Measurements from ENCODE around the gene ZCCHC8. TPM values are rescaled to one million over a fixed set of nuclear protein-coding genes. Genes with fewer than 3 reads are reported as not detected.
A peak's percentile ranks its signal among the peaks of the same experiment; 100 is the strongest.

ZCCHC8 gene
- 10 to 100 TPM in 2 of 3 donors, 1 to 10 TPM in 1; 9.1 to 13.8 (median 11.3) TPM for polyA plus RNA-seq

DNA sequence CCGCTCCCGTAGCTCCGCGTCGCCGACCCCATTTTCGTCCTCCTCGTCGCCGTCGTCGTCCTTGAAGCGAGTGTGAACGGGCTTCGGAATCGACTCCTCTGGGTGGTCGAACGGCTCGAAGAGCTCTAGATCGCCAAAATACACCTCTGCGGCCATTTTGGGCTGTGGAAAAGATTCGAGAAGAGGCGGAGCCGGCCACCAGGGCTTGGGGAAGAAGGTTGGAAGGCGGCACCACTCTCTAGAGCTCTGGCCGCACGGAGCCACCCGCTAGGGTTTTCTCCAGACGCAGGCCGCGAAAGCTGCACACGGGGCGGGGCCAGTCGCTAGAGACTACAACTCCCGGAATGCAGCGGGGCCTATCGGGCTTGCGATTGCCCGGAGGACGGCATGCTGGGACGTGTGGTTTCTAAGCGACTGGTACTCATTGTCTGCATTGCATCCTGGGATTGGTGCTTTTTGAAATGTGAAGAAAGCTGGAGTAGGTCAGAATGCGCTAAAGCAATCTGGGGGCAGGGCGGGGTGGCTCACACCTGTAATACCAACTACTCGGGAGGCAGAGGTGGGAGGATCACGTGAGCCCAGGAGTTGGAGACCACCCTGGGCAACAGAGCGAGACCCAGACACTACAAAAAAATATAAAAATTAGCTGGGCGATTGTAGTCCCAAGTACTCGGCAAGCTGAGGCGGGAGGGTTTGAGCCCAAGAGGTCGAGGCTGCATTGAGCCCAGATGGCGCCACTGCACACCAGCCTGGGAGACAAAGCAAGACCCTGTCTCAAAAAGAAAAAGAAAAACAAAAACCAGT lies at the start of gene ZCCHC8:
TSS of gene ZCCHC8 (minus strand) at position 248 of the 804 bp plus-strand sequence. CDS start at position 156, 92 bp downstream.
- peak within 1 kb of the TSS; percentile 91 for H3K27ac ChIP-seq (ENCODE audit: low read depth, low read length)
- 2 to 4% (median 2%) methylated on average over 52 of the region's 52 CpGs for WGBS, 3 donors

GRCh38 chr12:122547330-122547729 lies 46.6 kb upstream of the ZCCHC8 start:
- H3K27ac ChIP-seq (ENCODE audit: low read depth, low read length) = no peak overlapping the region
- WGBS, 3 donors = 83 to 87% (median 86%) methylated on average over 5 of the region's 5 CpGs

DNA sequence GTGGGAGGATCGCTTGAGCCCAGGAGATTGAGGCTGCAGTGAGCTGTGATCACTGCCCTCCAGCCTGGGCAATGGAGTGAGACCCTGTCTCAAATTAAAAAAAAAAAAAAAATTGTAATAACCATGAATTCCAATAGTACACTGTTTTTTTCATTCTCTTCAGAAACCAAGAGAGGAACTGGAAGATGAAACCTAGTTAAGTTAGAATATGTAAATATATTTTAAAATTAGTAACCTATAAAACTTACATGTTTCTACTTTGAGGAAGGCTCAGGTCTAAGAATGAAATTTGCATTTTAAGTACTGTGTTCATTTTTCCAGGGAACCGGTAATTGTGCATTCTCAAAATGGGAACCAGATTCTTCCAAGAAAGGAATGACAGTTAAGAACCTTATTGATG lies 45.1 kb upstream of the ZCCHC8 start:
- 98% methylated on average over 2 of the region's 2 CpGs for WGBS, 3 donors
- H3K27ac ChIP-seq (ENCODE audit: low read depth, low read length) = no peak overlapping the region

DNA sequence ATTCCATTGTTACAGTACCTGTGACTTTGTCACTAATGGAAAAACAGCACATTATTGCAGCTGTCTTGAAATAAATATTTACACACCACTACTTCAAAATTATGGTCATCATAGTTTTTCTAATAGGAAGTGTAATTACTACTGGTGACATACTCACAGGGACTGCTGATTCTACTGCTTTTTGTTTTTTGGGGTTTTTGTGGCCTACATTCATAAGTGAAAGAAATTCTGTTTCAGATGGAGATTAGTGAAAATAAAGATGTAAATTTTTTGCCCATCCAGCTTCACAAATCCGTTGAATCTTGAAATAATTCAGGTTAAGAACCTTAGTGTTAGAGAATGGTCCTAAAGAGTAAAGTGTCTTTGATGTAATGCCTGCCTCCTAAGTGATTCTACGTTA lies 43.8 kb upstream of the ZCCHC8 start:
- H3K27ac ChIP-seq (ENCODE audit: low read depth, low read length) = no peak overlapping the region
- WGBS, 3 donors = 90 to 93% (median 93%) methylated on average over 2 of the region's 2 CpGs

DNA sequence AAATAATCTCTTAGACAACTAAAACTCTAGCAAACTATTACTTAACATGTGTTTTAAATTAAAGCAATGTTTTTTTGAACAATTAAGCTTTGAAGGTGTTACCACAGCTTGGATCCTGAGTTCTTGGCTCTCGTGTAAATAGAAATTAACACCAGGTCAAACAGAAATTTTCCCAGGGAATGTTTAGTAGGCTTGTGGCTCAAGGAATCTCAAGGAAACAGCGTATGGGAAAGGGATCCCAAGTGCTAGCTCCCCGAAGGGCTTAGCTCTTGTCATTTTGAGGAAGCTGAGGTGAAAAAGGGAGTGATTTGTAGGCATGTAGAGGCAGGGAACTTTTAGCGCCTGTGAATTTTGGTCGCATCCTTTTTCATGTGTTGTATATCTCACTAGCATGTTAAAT lies 37.8 kb upstream of the ZCCHC8 start:
- 43 to 96% (median 94%) methylated on average over 5 of the region's 5 CpGs for WGBS, 3 donors
- no peak overlapping the region for H3K27ac ChIP-seq (ENCODE audit: low read depth, low read length)

- no peak overlapping the region for H3K27ac ChIP-seq (ENCODE audit: low read depth, low read length)
- WGBS, 3 donors = 97% methylated on average over 4 of the region's 4 CpGs
Observed at GRCh38 chr12:122537021-122537420, 36.3 kb upstream of the ZCCHC8 start.

DNA sequence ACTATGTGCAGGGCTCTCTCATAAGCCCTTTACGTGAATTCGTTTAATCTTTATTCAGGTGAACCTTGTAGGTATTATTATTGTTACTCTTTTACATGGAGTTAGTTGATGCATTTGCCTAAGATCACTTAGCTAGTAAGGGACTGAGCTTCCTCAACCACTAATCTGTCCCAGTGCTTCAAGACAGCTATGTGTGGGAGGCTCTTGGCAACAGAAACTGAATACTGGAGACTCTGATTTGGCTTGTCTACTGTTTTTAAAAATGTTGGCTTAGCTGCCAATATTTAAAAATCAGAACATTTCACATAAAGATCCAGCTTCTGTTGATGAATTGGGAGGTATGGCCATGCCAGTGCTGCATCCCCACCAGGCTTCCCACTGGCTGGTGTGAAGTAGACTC lies 33.1 kb upstream of the ZCCHC8 start:
- 89 to 95% (median 90%) methylated on average over 2 of the region's 2 CpGs for WGBS, 3 donors
- H3K27ac ChIP-seq (ENCODE audit: low read depth, low read length) = no peak overlapping the region

- no peak overlapping the region for H3K27ac ChIP-seq (ENCODE audit: low read depth, low read length)
- 97 to 98% (median 97%) methylated on average over 6 of the region's 6 CpGs for WGBS, 3 donors
Observed at GRCh38 chr12:122528992-122529391, 28.3 kb upstream of the ZCCHC8 start.

DNA sequence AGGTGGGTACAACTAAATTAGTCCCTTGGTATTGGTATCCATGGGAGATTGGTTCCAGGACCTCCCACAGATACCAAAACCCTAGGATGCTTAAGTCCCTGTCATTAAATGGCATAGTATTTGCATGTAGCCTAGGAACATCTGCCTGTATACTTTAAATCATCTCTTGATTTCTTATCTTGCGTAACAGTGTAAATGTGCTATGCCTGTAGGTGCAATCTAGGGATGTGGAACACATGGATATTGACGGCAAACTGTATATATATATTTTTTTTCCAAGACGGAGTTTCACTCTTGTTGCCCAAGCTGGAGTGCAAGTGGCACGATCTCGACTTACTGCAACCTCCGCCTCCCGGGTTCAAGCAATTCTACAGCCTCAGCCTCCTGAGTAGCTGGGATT lies 27.9 kb upstream of the ZCCHC8 start:
- WGBS, 3 donors = 91 to 94% (median 92%) methylated on average over 7 of the region's 7 CpGs
- no peak overlapping the region for H3K27ac ChIP-seq (ENCODE audit: low read depth, low read length)

GRCh38 chr12:122527478-122527944 lies 26.8 kb upstream of the ZCCHC8 start:
- no peak overlapping the region for H3K27ac ChIP-seq (ENCODE audit: low read depth, low read length)
- 0% methylated on average over 21 of the region's 21 CpGs for WGBS, 3 donors

- 0% methylated on average over 51 of the region's 51 CpGs for WGBS, 3 donors
- peak within 1 kb of the TSS; percentile 76 for H3K27ac ChIP-seq (ENCODE audit: low read depth, low read length)
Observed at GRCh38 chr12:122526683-122527477, 26.1 kb upstream of the ZCCHC8 start, which contains the start of the genes KNTC1 and RSRC2. Gene KNTC1, plus strand, starts transcription at chr12:122527249. Its CDS starts 2,815 bp downstream, at chr12:122530064. Gene RSRC2, minus strand, starts transcription at chr12:122526936. Its CDS starts 83 bp downstream, at chr12:122526853.

- WGBS, 3 donors = 9 to 38% (median 34%) methylated on average over 8 of the region's 8 CpGs
- no peak overlapping the region for H3K27ac ChIP-seq (ENCODE audit: low read depth, low read length)
Observed at GRCh38 chr12:122523846-122524718, 23.4 kb upstream of the ZCCHC8 start.

GRCh38 chr12:122523280-122523679 lies 22.5 kb upstream of the ZCCHC8 start:
- 38 to 49% (median 48%) methylated on average over 8 of the region's 8 CpGs for WGBS, 3 donors
- H3K27ac ChIP-seq (ENCODE audit: low read depth, low read length) = no peak overlapping the region

- WGBS, 3 donors = 92 to 95% (median 94%) methylated on average over 4 of the region's 4 CpGs
- no peak overlapping the region for H3K27ac ChIP-seq (ENCODE audit: low read depth, low read length)
Observed at GRCh38 chr12:122520676-122521075, 19.9 kb upstream of the ZCCHC8 start.

- H3K27ac ChIP-seq (ENCODE audit: low read depth, low read length) = no peak overlapping the region
- 80 to 89% (median 85%) methylated on average over 1 of the region's 1 CpG for WGBS, 3 donors
Observed at GRCh38 chr12:122519418-122519817, 18.7 kb upstream of the ZCCHC8 start.

- 95 to 97% (median 96%) methylated on average over 1 of the region's 1 CpG for WGBS, 3 donors
- H3K27ac ChIP-seq (ENCODE audit: low read depth, low read length) = no peak overlapping the region
Observed at GRCh38 chr12:122518908-122519307, 18.2 kb upstream of the ZCCHC8 start.

GRCh38 chr12:122517877-122518276 lies 17.1 kb upstream of the ZCCHC8 start:
- 63 to 74% (median 73%) methylated on average over 5 of the region's 5 CpGs for WGBS, 3 donors
- H3K27ac ChIP-seq (ENCODE audit: low read depth, low read length) = no peak overlapping the region

Data from adipose tissue (tissue), 3 donors.